Karpas-422 (cell line): ENCODE measurements around the gene XAF1. TPM values are rescaled to one million over a fixed set of nuclear protein-coding genes. Genes with fewer than 3 reads are reported as not detected.
"Not testable (repeated sequence)": the region's sequence is repeated elsewhere in the genome, so short reads cannot be mapped to it uniquely, and the experiment has no call there.

Experiments
- DNase-seq: peaks from one replicate; pipeline ENCODE4 v3.0.0-alpha.2; 2015
- H2AFZ ChIP-seq: fragments of 200-600 bp; sonication (generic); 2 replicates; pipeline ENCODE4 v1.6.1; 2014; ENCODE audit warnings: antibody characterized with exemption, low read length, mixed read lengths
- H3K27ac ChIP-seq: fragments of 200-600 bp; sonication (generic); 2 replicates; pipeline ENCODE4 v1.5.1; 2014; ENCODE audit warnings: mild to moderate bottlenecking, low read length, moderate library complexity
- H3K27me3 ChIP-seq: fragments of 200-600 bp; sonication (generic); 2 replicates; pipeline ENCODE4 v1.6.1; 2014; ENCODE audit warnings: low read length, mixed read lengths
- H3K36me3 ChIP-seq: fragments of 200-600 bp; sonication (generic); 2 replicates; pipeline ENCODE4 v1.6.1; 2014; ENCODE audit warnings: low read length, mixed read lengths; ENCODE audit not compliant: insufficient read depth
- H3K4me1 ChIP-seq: fragments of 200-600 bp; sonication (generic); 2 replicates; pipeline ENCODE4 v1.6.1; 2014; ENCODE audit warnings: mild to moderate bottlenecking, low read length, mixed read lengths
- H3K4me2 ChIP-seq: fragments of 200-600 bp; sonication (generic); 2 replicates; pipeline ENCODE4 v1.6.1; 2014; ENCODE audit warnings: low read length, low read depth, mild to moderate bottlenecking; ENCODE audit not compliant: poor library complexity, severe bottlenecking
- H3K4me3 ChIP-seq: fragments of 200-600 bp; sonication (generic); 2 replicates; pipeline ENCODE4 v1.5.1; 2014; ENCODE audit warnings: mild to moderate bottlenecking, antibody characterized with exemption, low read length, mixed read lengths
- H3K79me2 ChIP-seq: fragments of 200-600 bp; sonication (generic); 2 replicates; pipeline ENCODE4 v1.6.1; 2014; ENCODE audit warnings: mild to moderate bottlenecking, low read length, mixed read lengths
- H3K9ac ChIP-seq: fragments of 200-600 bp; sonication (generic); 2 replicates; pipeline ENCODE4 v1.6.0; 2014; ENCODE audit warnings: low read length
- H3K9me2 ChIP-seq: fragments of 200-600 bp; sonication (generic), shearing (Covaris generic); replicated peaks from 2 replicates; pipeline ENCODE4 v1.6.0; 2014; ENCODE audit warnings: mild to moderate bottlenecking, low read length, moderate library complexity; ENCODE audit not compliant: insufficient read depth
- H3K9me3 ChIP-seq: fragments of 300-700, 200-600 bp; sonication (generic); 2 replicates; pipeline ENCODE4 v1.6.1; 2014; ENCODE audit warnings: low read length, mixed read lengths
- H4K20me1 ChIP-seq: fragments of 200-600 bp; sonication (generic); 2 replicates; pipeline ENCODE4 v1.6.1; 2014; ENCODE audit warnings: mild to moderate bottlenecking, antibody characterized with exemption, low read length, low read depth; ENCODE audit not compliant: insufficient read depth
- total RNA-seq: library from RNA; depleted of rRNA; stranded (reverse); fragments of >200 nt; shearing (Covaris generic); gene quantifications from 2 replicates; pipeline ENCODE4 v1.2.3, GENCODE V29; 2014; ENCODE audit warnings: low replicate concordance

Gene XAF1
- total RNA-seq, 1 experiment from 2014 or later = 8.3 TPM

GRCh38 chr17:6746665-6747064, 9.2 kb upstream of the XAF1 start:
- H3K9me2 ChIP-seq, H2AFZ ChIP-seq, H3K4me3 ChIP-seq, H3K27ac ChIP-seq, H3K36me3 ChIP-seq, H3K9me3 ChIP-seq, H3K4me1 ChIP-seq, DNase-seq, H3K4me2 ChIP-seq, H3K79me2 ChIP-seq, H3K9ac ChIP-seq, H4K20me1 ChIP-seq, H3K27me3 ChIP-seq: not testable (repeated sequence)

DNA sequence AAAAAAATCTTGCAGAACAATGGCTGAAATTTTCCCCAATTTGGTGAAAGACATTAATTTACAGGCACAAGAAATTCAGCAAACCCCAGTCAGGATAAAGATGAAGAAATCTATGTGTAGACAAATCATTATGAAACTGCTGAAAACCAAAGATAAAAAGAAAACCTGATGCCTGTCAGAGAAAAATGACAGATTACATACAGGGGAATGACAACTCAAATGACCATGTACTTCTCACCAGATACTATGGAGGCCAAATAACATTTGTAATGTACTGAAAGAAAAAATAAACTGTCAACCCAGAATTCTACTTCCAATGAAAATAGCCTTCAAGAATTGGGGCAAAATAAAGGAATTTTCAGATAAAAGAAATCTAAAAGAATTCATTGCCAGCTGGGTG, 7.2 kb upstream of the XAF1 start:
- Histone ChIP-seq H3K27ac (no peak overlapping the region), H3K27me3 (no peaks in the 10 kb centered on the region), H3K9ac (no peak overlapping the region), H3K4me2 (no peak overlapping the region), H3K4me3 (no peak overlapping the region), H3K9me2 (no peaks in the 10 kb centered on the region), H3K79me2 (no peaks in the 10 kb centered on the region), H4K20me1 (no peaks in the 10 kb centered on the region), H3K4me1 (no peaks in the 10 kb centered on the region), H3K9me3 (no peaks in the 10 kb centered on the region), H3K36me3 (no peaks in the 10 kb centered on the region), H2AFZ (no peak overlapping the region)
- DNase-seq = no peak

DNA sequence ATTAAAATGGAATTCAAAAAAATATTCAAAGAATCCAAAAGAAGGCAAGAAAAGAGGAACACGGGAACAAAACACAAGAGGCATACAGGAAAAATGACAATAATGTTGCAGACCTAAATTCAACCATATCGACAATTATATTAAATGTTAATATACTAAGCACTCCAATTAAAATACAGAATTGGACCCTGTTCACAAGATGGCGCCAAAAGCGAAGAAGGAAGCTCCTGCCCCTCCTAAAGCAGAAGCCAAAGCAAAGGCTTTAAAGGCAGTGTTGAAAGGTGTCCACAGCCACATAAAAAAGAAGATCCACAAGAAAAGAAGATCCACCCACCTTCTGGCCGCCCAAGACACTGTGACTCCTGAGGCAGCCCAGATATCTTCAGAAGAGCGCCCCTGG, 6.3 kb upstream of the XAF1 start:
- Histone ChIP-seq H3K27me3 (no peaks in the 10 kb centered on the region), H3K79me2 (no peaks in the 10 kb centered on the region), H3K9me3 (no peaks in the 10 kb centered on the region), H3K36me3 (no peaks in the 10 kb centered on the region), H3K4me3 (no peak overlapping the region), H2AFZ (no peak overlapping the region), H3K27ac (no peak overlapping the region), H4K20me1 (no peaks in the 10 kb centered on the region), H3K4me2 (no peak overlapping the region), H3K9ac (no peak overlapping the region), H3K9me2 (no peaks in the 10 kb centered on the region), H3K4me1 (no peaks in the 10 kb centered on the region)
- peak; percentile 46 for DNase-seq

DNA sequence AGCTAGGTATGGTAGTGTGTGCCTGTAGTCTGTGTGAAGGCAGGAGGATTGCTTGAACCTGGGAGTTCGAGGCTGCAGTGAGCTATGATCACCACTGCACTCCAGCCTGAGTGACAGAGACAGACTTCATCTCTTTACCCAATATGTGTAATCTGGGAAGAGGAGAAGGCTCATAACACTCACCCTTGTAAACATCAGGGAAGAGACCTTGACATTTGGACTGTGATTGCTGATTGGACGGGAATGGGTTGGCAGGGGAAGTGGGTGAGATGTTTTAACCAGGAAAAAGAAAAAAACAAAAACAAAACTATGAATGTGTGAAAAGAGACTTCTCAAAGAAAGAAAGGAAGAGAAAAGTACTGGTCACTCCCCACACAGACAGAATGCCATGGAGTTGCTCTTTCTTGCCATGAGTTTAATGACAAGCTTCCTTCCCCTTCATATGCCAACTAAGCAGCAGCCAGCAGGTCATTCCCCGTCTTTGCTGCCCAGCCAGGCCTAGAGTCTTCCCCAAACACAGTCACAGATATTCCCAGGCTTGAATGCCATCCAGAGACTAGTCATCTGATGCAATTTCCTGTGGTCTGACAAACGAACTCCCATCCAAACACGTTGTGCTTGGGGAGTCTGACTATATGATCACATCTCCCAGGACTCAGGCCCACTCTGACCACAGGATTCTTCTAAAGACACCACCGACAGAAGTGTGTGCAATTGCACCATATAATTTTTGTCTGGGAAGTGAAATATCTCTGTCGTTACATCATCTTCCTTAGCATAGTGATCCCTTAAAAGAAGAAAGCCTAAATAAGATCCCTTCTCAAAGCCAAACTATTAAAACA, 3.6 kb upstream of the XAF1 start:
- peaks cover 3% of the 10 kb centered on the region; the same call in 1 of the 2 replicates for H3K4me1 ChIP-seq
- no peak overlapping the region for H3K9ac ChIP-seq
- no peak overlapping the region for H3K27ac ChIP-seq
- H3K27me3 ChIP-seq = no peaks in the 10 kb centered on the region
- no peaks in the 10 kb centered on the region for H4K20me1 ChIP-seq
- no peaks in the 10 kb centered on the region for H3K9me3 ChIP-seq
- H3K36me3 ChIP-seq = no peaks in the 10 kb centered on the region
- H3K4me2 ChIP-seq = no peak overlapping the region
- H2AFZ ChIP-seq = no peak overlapping the region
- no peaks in the 10 kb centered on the region for H3K9me2 ChIP-seq
- no peak overlapping the region for H3K4me3 ChIP-seq
- no peaks in the 10 kb centered on the region for H3K79me2 ChIP-seq
- no peak for DNase-seq

GRCh38 chr17:6753006-6753445, 2.8 kb upstream of the XAF1 start:
- Histone ChIP-seq H3K27me3 (no peaks in the 10 kb centered on the region), H3K27ac (no peak overlapping the region), H3K36me3 (no peaks in the 10 kb centered on the region), H3K79me2 (no peaks in the 10 kb centered on the region), H3K9me3 (no peaks in the 10 kb centered on the region), H3K4me3 (no peak overlapping the region), H3K4me1 (peaks cover 3% of the 10 kb centered on the region; the same call in 1 of the 2 replicates), H4K20me1 (no peaks in the 10 kb centered on the region), H3K4me2 (no peak overlapping the region), H2AFZ (no peak overlapping the region), H3K9me2 (no peaks in the 10 kb centered on the region), H3K9ac (no peak overlapping the region)
- no peak for DNase-seq

DNA sequence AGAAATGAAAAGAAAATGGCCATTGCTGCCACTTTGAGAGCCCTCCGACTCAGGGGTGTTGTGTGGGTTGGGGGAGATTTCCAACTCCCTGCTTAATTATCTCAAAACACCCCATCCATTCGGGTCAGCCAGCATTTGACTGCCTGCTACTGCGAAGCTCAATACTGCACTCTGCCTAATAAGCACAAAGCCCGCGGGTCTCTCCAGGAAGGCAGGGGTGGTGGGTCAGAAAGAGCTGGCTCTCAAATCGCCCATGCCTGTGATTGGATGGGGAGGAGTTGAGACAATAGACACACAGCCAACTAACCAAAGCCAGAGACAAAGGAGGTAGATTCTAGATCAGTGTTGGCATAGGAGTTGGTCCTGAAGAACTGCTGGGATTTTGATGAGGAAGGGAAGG, 2.3 kb upstream of the XAF1 start:
- DNase-seq = no peak
- Histone ChIP-seq H3K9ac (no peak overlapping the region), H3K36me3 (no peaks in the 10 kb centered on the region), H2AFZ (no peak overlapping the region), H3K4me3 (no peak overlapping the region), H3K79me2 (no peaks in the 10 kb centered on the region), H3K4me2 (no peak overlapping the region), H3K9me2 (no peaks in the 10 kb centered on the region), H3K27me3 (no peaks in the 10 kb centered on the region), H3K27ac (no peak overlapping the region), H4K20me1 (no peaks in the 10 kb centered on the region), H3K4me1 (peaks cover 3% of the 10 kb centered on the region; the same call in 1 of the 2 replicates), H3K9me3 (no peaks in the 10 kb centered on the region)

DNA sequence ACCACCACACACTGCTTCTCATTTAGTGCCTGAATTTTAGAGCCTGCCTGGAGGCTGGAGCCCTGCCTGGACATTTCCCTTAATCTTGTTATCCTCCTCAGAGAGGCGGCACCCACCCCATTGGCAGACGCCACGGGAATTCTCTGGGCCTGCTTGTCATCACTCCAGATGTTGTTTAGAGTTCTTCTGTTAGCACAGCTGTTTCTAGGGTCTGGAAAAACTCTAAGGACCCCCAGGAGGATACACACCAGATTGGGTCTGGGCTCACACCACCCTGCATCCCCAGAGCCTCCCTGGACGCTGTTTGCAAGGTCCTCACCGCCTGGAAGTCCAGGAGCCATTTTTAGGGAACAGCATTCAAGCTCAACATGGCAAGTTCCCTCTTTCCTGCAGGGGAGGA, 565 bp upstream of the XAF1 start:
- peak overlapping the region; percentile 58; the same call in 1 of the 2 replicates for H3K9ac ChIP-seq
- H3K4me3 ChIP-seq = peak overlapping the region; percentile 58; the same call in 1 of the 2 replicates
- H3K9me3 ChIP-seq = no peaks in the 10 kb centered on the region
- H3K36me3 ChIP-seq = no peaks in the 10 kb centered on the region
- H3K4me2 ChIP-seq = peak overlapping the region; percentile 61
- H3K27ac ChIP-seq = no peak overlapping the region
- no peaks in the 10 kb centered on the region for H4K20me1 ChIP-seq
- H3K9me2 ChIP-seq = no peaks in the 10 kb centered on the region
- H3K79me2 ChIP-seq = no peaks in the 10 kb centered on the region
- H3K27me3 ChIP-seq = no peaks in the 10 kb centered on the region
- H2AFZ ChIP-seq = peak overlapping the region; percentile 95; the same call in 1 of the 2 replicates
- peaks cover 3% of the 10 kb centered on the region; the same call in 1 of the 2 replicates for H3K4me1 ChIP-seq
- DNase-seq = no peak

DNA sequence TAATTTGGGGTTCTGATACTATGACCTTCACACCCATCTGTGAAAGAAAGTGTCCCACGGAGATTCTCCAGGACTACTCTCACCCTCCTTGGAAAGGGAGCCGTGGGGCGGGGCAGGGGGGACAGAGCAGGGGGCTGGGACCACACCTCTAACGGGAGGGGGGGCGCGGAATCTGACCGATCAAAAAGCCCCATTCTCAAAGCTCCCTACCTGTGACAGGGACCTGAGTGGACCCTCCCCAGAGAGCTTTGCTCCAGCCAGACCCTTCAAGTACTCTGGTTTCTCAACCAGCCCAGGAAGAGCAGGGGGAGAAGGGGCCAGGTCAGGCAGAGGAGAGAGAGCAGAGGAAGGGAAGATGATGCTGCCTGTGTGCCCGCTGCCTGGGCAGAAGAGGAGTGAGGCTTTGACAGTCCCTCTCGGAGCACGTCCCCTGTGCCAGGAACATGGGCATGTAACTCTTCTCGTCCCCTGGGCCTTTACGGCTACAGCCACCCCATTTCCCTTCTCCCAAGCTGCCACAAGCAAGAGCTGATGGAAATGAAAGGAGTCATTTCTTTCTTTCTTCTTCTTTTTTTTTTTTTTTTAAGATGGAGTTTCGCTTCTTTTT, 682 bp downstream of the XAF1 start:
- Histone ChIP-seq H3K36me3 (no peaks in the 10 kb centered on the region), H3K27me3 (no peaks in the 10 kb centered on the region), H3K27ac (no peak overlapping the region), H3K4me1 (peaks cover 3% of the 10 kb centered on the region; the same call in 1 of the 2 replicates), H2AFZ (no peak overlapping the region), H3K4me2 (peak overlapping the region; percentile 61), H3K9me2 (no peaks in the 10 kb centered on the region), H3K9ac (peak overlapping the region; percentile 58), H4K20me1 (no peaks in the 10 kb centered on the region), H3K4me3 (peak overlapping the region; percentile 58; the same call in 1 of the 2 replicates), H3K9me3 (no peaks in the 10 kb centered on the region), H3K79me2 (no peaks in the 10 kb centered on the region)
- DNase-seq = no peak
